SU-DHL-6 (cell line): ENCODE measurements around the gene TSKU.

Source experiments
- H2AFZ ChIP-seq: fragments of 200-600 bp; sonication (generic); 2 replicates; pipeline ENCODE4 v1.6.1; 2014; ENCODE audit warnings: low read depth, mild to moderate bottlenecking, moderate library complexity, mixed read lengths, antibody characterized with exemption, low read length; ENCODE audit not compliant: severe bottlenecking
- H3F3A ChIP-seq: fragments of 200-600 bp; shearing (Covaris generic); 2 replicates; pipeline ENCODE4 v1.6.0; 2016; ENCODE audit warnings: antibody characterized with exemption, mild to moderate bottlenecking; ENCODE audit not compliant: insufficient read depth
- H3K27ac ChIP-seq: fragments of 200-600 bp; sonication (generic); 2 replicates; pipeline ENCODE4 v1.5.1; 2016; ENCODE audit warnings: low read depth, mild to moderate bottlenecking, low read length, moderate library complexity, mixed read lengths
- H3K27me3 ChIP-seq: fragments of 200-600 bp; sonication (generic), shearing (Covaris generic); 2 replicates; pipeline ENCODE4 v1.6.0; 2014; ENCODE audit warnings: mild to moderate bottlenecking, low read length
- H3K36me3 ChIP-seq: fragments of 200-600 bp; sonication (generic); 2 replicates; pipeline ENCODE4 v1.6.1; 2014; ENCODE audit warnings: mild to moderate bottlenecking, low read length, mixed read lengths
- H3K4me2 ChIP-seq: fragments of 300-600, 200-600 bp; shearing (Covaris generic), sonication (generic); 2 replicates; pipeline ENCODE4 v1.6.0; 2014; ENCODE audit warnings: low read length, low read depth, mild to moderate bottlenecking; ENCODE audit not compliant: poor library complexity, severe bottlenecking
- H3K4me3 ChIP-seq: fragments of 200-600 bp; sonication (generic); 2 replicates; pipeline ENCODE4 v1.5.1; 2014; ENCODE audit warnings: antibody characterized with exemption, low read length, mild to moderate bottlenecking, mixed read lengths; ENCODE audit not compliant: insufficient read depth, poor library complexity, severe bottlenecking
- H3K79me2 ChIP-seq: fragments of 200-600 bp; sonication (generic); 2 replicates; pipeline ENCODE4 v1.6.1; 2014; ENCODE audit warnings: mild to moderate bottlenecking, low read length, moderate library complexity; ENCODE audit not compliant: insufficient read depth
- H3K9ac ChIP-seq: fragments of 200-600 bp; sonication (generic); 2 replicates; pipeline ENCODE4 v1.7.0; 2014; ENCODE audit warnings: mild to moderate bottlenecking, low read length
- H3K9me2 ChIP-seq: fragments of 200-600 bp; sonication (generic); replicated peaks from 2 replicates; pipeline ENCODE4 v1.6.1; 2014; ENCODE audit warnings: low read length; ENCODE audit not compliant: insufficient read depth
- H3K9me3 ChIP-seq: fragments of 200-600 bp; sonication (generic); 2 replicates; pipeline ENCODE4 v1.6.1; 2014; ENCODE audit warnings: low read length, mixed read lengths; ENCODE audit not compliant: insufficient read depth
- H4K20me1 ChIP-seq: fragments of 200-600 bp; sonication (generic); 2 replicates; pipeline ENCODE4 v1.6.1; 2014; ENCODE audit warnings: low read depth, mild to moderate bottlenecking, antibody characterized with exemption, low read length, moderate library complexity, mixed read lengths
- CTCF ChIP-seq: fragments of 200-600 bp; sonication (generic); IDR thresholded peaks from one replicate; pipeline ENCODE4 v1.5.1; 2017; ENCODE audit warnings: antibody characterized with exemption, mild to moderate bottlenecking, low read length, moderate library complexity; ENCODE audit not compliant: insufficient read depth, poor library complexity, severe bottlenecking
- EZH2phosphoT487 ChIP-seq: fragments of 200-600 bp; sonication (generic), shearing (Covaris generic); conservative IDR thresholded peaks from 2 replicates; pipeline ENCODE4 v1.6.1; 2018; ENCODE audit warnings: mild to moderate bottlenecking, antibody characterized with exemption, low read length, moderate library complexity, mixed read lengths

The TSKU gene

DNA sequence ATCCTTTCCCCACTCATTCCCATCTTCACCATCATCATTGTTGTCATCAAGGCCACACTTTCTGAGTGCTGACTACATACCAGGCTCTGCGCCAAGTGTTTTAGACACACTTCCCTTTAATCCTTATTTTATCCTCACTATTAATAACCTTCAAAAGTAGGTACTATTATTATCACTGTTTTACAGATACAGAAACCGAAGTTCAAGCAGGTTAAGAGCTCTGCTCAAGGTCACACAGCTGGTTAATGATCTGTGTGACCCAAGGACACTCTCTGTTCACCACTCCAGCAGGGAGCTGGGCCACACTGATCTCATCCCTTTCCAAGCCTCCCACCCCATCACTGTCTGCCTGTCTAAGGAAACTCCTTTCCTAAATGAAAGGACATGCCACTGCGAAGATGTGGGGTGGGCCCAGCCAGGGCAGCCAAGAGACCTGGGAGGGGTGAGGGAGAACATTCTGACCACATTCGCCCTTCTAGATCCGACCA is 17.2 kb upstream of the TSKU start:
- Histone ChIP-seq H3K9me2 (no peaks in the 10 kb centered on the region), H4K20me1 (no peaks in the 10 kb centered on the region), H3K4me3 (no peak overlapping the region), H3K36me3 (no peaks in the 10 kb centered on the region), H3K9me3 (no peaks in the 10 kb centered on the region), H2AFZ (no peak overlapping the region), H3K4me2 (no peak overlapping the region), H3K27me3 (no peaks in the 10 kb centered on the region), H3K9ac (no peak overlapping the region), H3K27ac (no peak overlapping the region), H3F3A (no peaks in the 10 kb centered on the region), H3K79me2 (no peaks in the 10 kb centered on the region)
- no peak for TF ChIP-seq CTCF
- no peak for TF ChIP-seq EZH2phosphoT487

DNA sequence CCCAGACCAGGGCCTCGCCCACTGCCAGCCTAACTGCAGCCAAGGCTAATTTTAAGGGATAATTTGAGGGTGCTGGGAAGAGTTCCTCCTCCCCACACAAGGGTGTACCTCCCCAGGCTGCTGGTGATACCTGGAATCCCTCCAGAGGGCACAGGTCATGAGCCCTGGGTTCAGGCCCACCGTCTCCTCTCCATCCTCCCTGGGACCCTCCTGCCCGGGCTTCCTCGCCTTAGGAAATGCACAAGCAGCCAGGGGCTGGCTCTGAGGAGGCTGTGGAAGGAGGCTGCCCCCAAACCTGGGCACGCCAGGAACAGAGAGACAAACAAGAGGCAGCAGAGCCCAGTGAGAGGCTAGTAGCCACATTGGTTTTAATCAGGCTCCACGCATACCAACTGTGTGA is 16.6 kb upstream of the TSKU start:
- Histone ChIP-seq H3K79me2 (no peaks in the 10 kb centered on the region), H3K4me3 (no peak overlapping the region), H3F3A (no peaks in the 10 kb centered on the region), H3K9me2 (no peaks in the 10 kb centered on the region), H4K20me1 (no peaks in the 10 kb centered on the region), H3K36me3 (no peaks in the 10 kb centered on the region), H3K9ac (no peak overlapping the region), H3K27me3 (no peaks in the 10 kb centered on the region), H3K27ac (no peak overlapping the region), H3K4me2 (no peak overlapping the region), H2AFZ (no peak overlapping the region), H3K9me3 (no peaks in the 10 kb centered on the region)
- TF ChIP-seq CTCF = no peak
- no peak for TF ChIP-seq EZH2phosphoT487

DNA sequence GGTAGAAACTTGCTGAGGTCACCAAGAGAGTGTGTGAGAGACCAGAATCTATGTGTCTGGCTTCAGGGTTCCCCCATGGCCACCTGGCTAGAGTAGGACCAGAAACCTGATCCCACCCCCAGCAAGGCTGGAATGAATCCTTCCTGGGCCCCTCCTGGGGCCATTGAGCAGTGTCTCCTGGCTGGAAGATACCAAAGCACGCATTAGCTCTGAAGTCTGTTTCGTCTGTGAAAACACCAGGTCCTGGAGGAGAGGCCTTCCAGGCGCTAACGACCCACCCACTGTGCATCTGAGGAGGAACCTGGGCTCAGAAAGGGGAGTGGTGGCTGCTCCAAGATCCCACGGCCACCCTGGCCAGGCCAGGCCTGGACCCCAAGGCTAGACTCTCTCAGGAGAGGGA is 15.5 kb upstream of the TSKU start:
- no peaks in the 10 kb centered on the region for H4K20me1 ChIP-seq
- H3K27ac ChIP-seq = no peak overlapping the region
- H3K4me2 ChIP-seq = no peak overlapping the region
- no peaks in the 10 kb centered on the region for H3K36me3 ChIP-seq
- no peak overlapping the region for H2AFZ ChIP-seq
- H3K4me3 ChIP-seq = no peak overlapping the region
- TF ChIP-seq CTCF (no peak), EZH2phosphoT487 (no peak)
- H3K9me3 ChIP-seq = no peaks in the 10 kb centered on the region
- no peaks in the 10 kb centered on the region for H3K27me3 ChIP-seq
- no peak overlapping the region for H3K9ac ChIP-seq
- H3K79me2 ChIP-seq = no peaks in the 10 kb centered on the region
- no peaks in the 10 kb centered on the region for H3F3A ChIP-seq
- no peaks in the 10 kb centered on the region for H3K9me2 ChIP-seq
